GM23338 (cell line): ENCODE data around the gene MAPT. TPM values are rescaled to one million over a fixed set of nuclear protein-coding genes. Genes with fewer than 3 reads are reported as not detected.
"Not testable (repeated sequence)": the region's sequence is repeated elsewhere in the genome, so short reads cannot be mapped to it uniquely, and the experiment has no call there.

ENCODE experiments used
- ATAC-seq: fragments of 200-7000 bp; cut with Tn5 transposase; 3 replicates; pipeline ENCODE4 v1.9.1; 2020
- DNase-seq: peaks from one replicate; pipeline ENCODE4 v3.0.0-alpha.2; 2015; ENCODE audit warnings: low spot score
- H2AFZ ChIP-seq: fragments of 200-600 bp; sonication (generic); 2 replicates; pipeline ENCODE4 v1.8.0; 2016; ENCODE audit warnings: antibody characterized with exemption, mild to moderate bottlenecking, moderate library complexity
- H3F3A ChIP-seq: fragments of 200-600 bp; sonication (generic); replicated peaks from 2 replicates; pipeline ENCODE4 v1.8.0; 2017; ENCODE audit warnings: antibody characterized with exemption, mixed run types, low read depth
- H3K27ac ChIP-seq: fragments of 200-600 bp; sonication (generic); 2 replicates; pipeline ENCODE4 v1.6.1; 2016; ENCODE audit warnings: low read depth
- H3K27me3 ChIP-seq: fragments of 200-600 bp; sonication (generic); 2 replicates; pipeline ENCODE4 v1.8.0; 2016; ENCODE audit warnings: mild to moderate bottlenecking, mixed run types, moderate library complexity; ENCODE audit not compliant: insufficient read depth
- H3K36me3 ChIP-seq: fragments of 200-600 bp; sonication (generic); 2 replicates; pipeline ENCODE4 v1.8.0; 2016; ENCODE audit warnings: mild to moderate bottlenecking; ENCODE audit not compliant: insufficient read depth
- H3K4me1 ChIP-seq: fragments of 200-600 bp; sonication (generic); 2 replicates; pipeline ENCODE4 v1.8.0; 2016; ENCODE audit warnings: mild to moderate bottlenecking, moderate library complexity; ENCODE audit not compliant: insufficient read depth
- H3K4me2 ChIP-seq: fragments of 200-600 bp; sonication (generic); 2 replicates; pipeline ENCODE4 v1.7.1; 2017; ENCODE audit warnings: mixed run types
- H3K4me3 ChIP-seq: fragments of 200-600 bp; sonication (generic); 2 replicates; pipeline ENCODE4 v1.6.1; 2016; ENCODE audit warnings: mixed run types
- H3K79me2 ChIP-seq: fragments of 200-600 bp; sonication (generic); replicated peaks from 2 replicates; pipeline ENCODE4 v1.8.0; 2017; ENCODE audit warnings: mild to moderate bottlenecking; ENCODE audit not compliant: insufficient read depth
- H3K9me2 ChIP-seq: fragments of 200-600 bp; sonication (generic); 2 replicates; pipeline ENCODE4 v1.8.0; 2017; ENCODE audit not compliant: insufficient read depth
- H4K20me1 ChIP-seq: fragments of 200-600 bp; sonication (generic); replicated peaks from 2 replicates; pipeline ENCODE4 v1.8.0; 2017; ENCODE audit warnings: mild to moderate bottlenecking; ENCODE audit not compliant: insufficient read depth
- H3K27ac Mint-ChIP-seq: 2 replicates; pipeline ENCODE4 v1.8.0; 2020; ENCODE audit warnings: inconsistent platforms, mild to moderate bottlenecking, moderate library complexity, mixed read lengths
- H3K27me3 Mint-ChIP-seq: 3 replicates; pipeline ENCODE4 v1.8.0; 2022; ENCODE audit warnings: low read depth, mild to moderate bottlenecking, moderate library complexity, mixed read lengths, inconsistent platforms; ENCODE audit not compliant: insufficient read depth, poor library complexity
- H3K36me3 Mint-ChIP-seq: 3 replicates; pipeline ENCODE4 v1.8.0; 2021; ENCODE audit warnings: low read depth, mild to moderate bottlenecking, inconsistent platforms, moderate library complexity, mixed read lengths
- H3K4me1 Mint-ChIP-seq: 3 replicates; pipeline ENCODE4 v1.8.0; 2020; ENCODE audit warnings: mild to moderate bottlenecking, inconsistent platforms, mixed read lengths
- H3K4me3 Mint-ChIP-seq: 3 replicates; pipeline ENCODE4 v1.8.0; 2021; ENCODE audit warnings: moderate library complexity, mild to moderate bottlenecking, inconsistent platforms, mixed read lengths
- H3K9me3 Mint-ChIP-seq: 3 replicates; pipeline ENCODE4 v1.8.0; 2020; ENCODE audit warnings: moderate library complexity, mild to moderate bottlenecking, inconsistent platforms, mixed read lengths
- CREB1 ChIP-seq: fragments of 250-450 bp; sonication (Bioruptor Pico); IDR thresholded peaks from 2 replicates; pipeline ENCODE4 v1.5.0; 2020; ENCODE audit warnings: low read depth, mild to moderate bottlenecking, moderate library complexity
- EZH2phosphoT487 ChIP-seq: fragments of 200-600 bp; sonication (generic); IDR thresholded peaks from one replicate; pipeline ENCODE4 v1.8.1; 2018; ENCODE audit warnings: antibody characterized with exemption; ENCODE audit not compliant: unreplicated experiment
- NANOG ChIP-seq: IDR thresholded peaks from 2 replicates; pipeline ENCODE4 v1.6.1; 2016; ENCODE audit warnings: antibody characterized with exemption, borderline replicate concordance
- POLR2AphosphoS5 ChIP-seq: IDR thresholded peaks from 2 replicates; pipeline ENCODE4 v1.6.1; 2016; ENCODE audit warnings: antibody characterized with exemption, low read depth
- ZNF462 ChIP-seq: fragments of 250-450 bp; sonication (Bioruptor Pico); IDR thresholded peaks from 2 replicates; pipeline ENCODE4 v1.5.0; 2020; ENCODE audit warnings: mild to moderate bottlenecking, moderate library complexity
- polyA plus RNA-seq: library from polyadenylated mRNA; unstranded; fragments of >200 nt; fragmentation: Nextera tagmentation; extraction: Ambion mirVana; gene quantifications from 2 replicates; pipeline ENCODE4 v1.2.1, GENCODE V29; 2016
- total RNA-seq: library from RNA; depleted of rRNA; stranded (reverse); fragments of >200 nt; shearing (Covaris generic); gene quantifications from 2 replicates; pipeline ENCODE4 v1.2.3, GENCODE V29; 2014
- TF ChIP-seq, protein P1 (sequence below), 2 experiments: fragments of 200-600 bp in 1 of 2; sonication (generic) in 1 of 2; conservative IDR thresholded peaks; 2 replicates each; pipeline versions ENCODE4 v1.5.1 to v1.6.1; 2016 to 2017; ENCODE audit warnings: antibody characterized with exemption in 2 of 2, low read depth in 2 of 2, mild to moderate bottlenecking in 2 of 2, moderate library complexity in 1 of 2

Gene MAPT
- total and polyA plus RNA-seq, 2 experiments from 2014 or later, result 1.1 to 2.1 TPM

DNA sequence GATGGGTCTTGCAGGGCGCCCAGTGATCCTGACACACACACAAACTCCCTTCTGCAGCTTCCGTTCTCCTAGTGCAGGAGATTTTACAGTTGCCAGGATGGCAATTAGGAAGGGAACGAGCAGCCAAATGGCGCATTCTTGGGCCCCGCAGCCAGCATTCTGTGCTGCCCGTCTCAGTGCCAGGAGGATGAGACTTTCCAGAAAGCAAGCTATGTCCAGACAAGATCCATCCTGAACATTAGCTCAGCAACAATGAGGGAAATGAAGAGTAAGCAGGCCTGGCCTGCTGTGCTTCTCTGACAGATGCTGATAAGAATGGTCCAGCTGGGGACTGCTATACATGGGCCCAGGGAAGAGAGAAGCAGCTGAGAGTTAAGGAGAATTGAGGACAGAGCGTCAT lies 33.2 kb upstream of the MAPT start (continued):
- no peak for TF ChIP-seq ZNF462 (CRISPR knock-in tag)

- H3K4me3 Mint-ChIP-seq, H3K4me3 ChIP-seq, H3K27ac Mint-ChIP-seq, H3K27ac ChIP-seq, H3K9me3 Mint-ChIP-seq, H3K4me2 ChIP-seq, H3F3A ChIP-seq, H3K9me2 ChIP-seq, DNase-seq, H3K79me2 ChIP-seq, H4K20me1 ChIP-seq, H3K36me3 Mint-ChIP-seq, ATAC-seq, H3K27me3 Mint-ChIP-seq, H3K36me3 ChIP-seq, H2AFZ ChIP-seq, H3K27me3 ChIP-seq: not testable (repeated sequence)
- peaks cover 22% of the 10 kb centered on the region for H3K4me1 ChIP-seq
- H3K4me1 Mint-ChIP-seq, result peaks cover 27% of the 10 kb centered on the region
These were observed 32.2 kb upstream of the MAPT start for GRCh38 chr17:45862127-45862526.

- Histone ChIP-seq H3K27me3 (no peaks in the 10 kb centered on the region), H4K20me1 (no peaks in the 10 kb centered on the region), H3K36me3 (no peaks in the 10 kb centered on the region), H3K4me1 (peaks cover 22% of the 10 kb centered on the region), H3K27ac (no peak overlapping the region), H3K9me2 (0 out of 2 replicates have a peak, but pooled peaks cover 6% of the 10 kb centered on the region), H3K79me2 (no peaks in the 10 kb centered on the region), H3F3A (no peaks in the 10 kb centered on the region), H2AFZ (peak overlapping the region; percentile 83), H3K4me2 (no peak overlapping the region), H3K4me3 (no peak overlapping the region)
- no peaks in the 10 kb centered on the region for H3K27me3 Mint-ChIP-seq
- DNase-seq (no peak), ATAC-seq (peak; percentile 61)
- H3K27ac Mint-ChIP-seq, result no peak overlapping the region
- H3K4me3 Mint-ChIP-seq, result no peak overlapping the region
- H3K9me3 Mint-ChIP-seq, result no peaks in the 10 kb centered on the region
- H3K4me1 Mint-ChIP-seq, result peaks cover 29% of the 10 kb centered on the region
- no peaks in the 10 kb centered on the region for H3K36me3 Mint-ChIP-seq
- TF ChIP-seq POLR2AphosphoS5, result no peak
- no peak for TF ChIP-seq NANOG
- TF ChIP-seq EZH2phosphoT487, result no peak
- TF ChIP-seq, protein P1, sequence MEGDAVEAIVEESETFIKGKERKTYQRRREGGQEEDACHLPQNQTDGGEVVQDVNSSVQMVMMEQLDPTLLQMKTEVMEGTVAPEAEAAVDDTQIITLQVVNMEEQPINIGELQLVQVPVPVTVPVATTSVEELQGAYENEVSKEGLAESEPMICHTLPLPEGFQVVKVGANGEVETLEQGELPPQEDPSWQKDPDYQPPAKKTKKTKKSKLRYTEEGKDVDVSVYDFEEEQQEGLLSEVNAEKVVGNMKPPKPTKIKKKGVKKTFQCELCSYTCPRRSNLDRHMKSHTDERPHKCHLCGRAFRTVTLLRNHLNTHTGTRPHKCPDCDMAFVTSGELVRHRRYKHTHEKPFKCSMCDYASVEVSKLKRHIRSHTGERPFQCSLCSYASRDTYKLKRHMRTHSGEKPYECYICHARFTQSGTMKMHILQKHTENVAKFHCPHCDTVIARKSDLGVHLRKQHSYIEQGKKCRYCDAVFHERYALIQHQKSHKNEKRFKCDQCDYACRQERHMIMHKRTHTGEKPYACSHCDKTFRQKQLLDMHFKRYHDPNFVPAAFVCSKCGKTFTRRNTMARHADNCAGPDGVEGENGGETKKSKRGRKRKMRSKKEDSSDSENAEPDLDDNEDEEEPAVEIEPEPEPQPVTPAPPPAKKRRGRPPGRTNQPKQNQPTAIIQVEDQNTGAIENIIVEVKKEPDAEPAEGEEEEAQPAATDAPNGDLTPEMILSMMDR (conservative IDR thresholded peaks at IDR 0.05; ENCODE audit: low read depth in 2 of 2), result no peak
- TF ChIP-seq CREB1, result no peak
These were observed 30.3 kb upstream of the MAPT start for GRCh38 chr17:45863857-45864654.
